GM15510 (cell line): ENCODE results near the gene RNF145.

Experiments
- POLR2A ChIP-seq: IDR thresholded peaks from 3 replicates; pipeline ENCODE4 v1.6.1; 2011; ENCODE audit warnings: borderline replicate concordance; ENCODE audit not compliant: insufficient read length; ENCODE audit errors: extremely low read depth

The RNF145 gene

GRCh38 chr5:159156426-159157238 lies 52.7 kb downstream of the RNF145 start:
- no peak for TF ChIP-seq POLR2A

- no peak for TF ChIP-seq POLR2A
Measured at GRCh38 chr5:159155960-159156359, 53.4 kb downstream of the RNF145 start.

- no peak for TF ChIP-seq POLR2A
Measured at GRCh38 chr5:159152876-159153275, 56.5 kb downstream of the RNF145 start.

DNA sequence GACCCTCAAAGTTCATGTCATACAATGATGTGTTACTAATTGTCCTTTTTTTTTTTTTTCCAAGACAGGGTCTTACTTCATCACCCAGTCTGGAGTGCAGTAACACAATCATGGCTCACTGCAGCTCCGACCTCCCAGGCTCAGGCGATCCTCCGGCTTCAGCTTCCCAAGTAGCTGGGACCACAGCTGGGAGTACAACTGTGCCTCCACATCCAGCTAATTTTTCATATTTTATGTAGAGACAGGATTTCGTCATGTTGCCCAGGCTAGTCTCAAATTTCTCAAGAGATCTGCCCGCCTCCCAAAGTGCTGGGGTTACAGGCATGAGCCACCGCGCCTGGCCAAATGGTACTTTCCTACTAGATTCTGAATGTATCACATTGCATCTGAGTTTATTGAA lies 60.3 kb downstream of the RNF145 start:
- no peak for TF ChIP-seq POLR2A

GRCh38 chr5:159147976-159148375 lies 61.4 kb downstream of the RNF145 start:
- TF ChIP-seq POLR2A = no peak

DNA sequence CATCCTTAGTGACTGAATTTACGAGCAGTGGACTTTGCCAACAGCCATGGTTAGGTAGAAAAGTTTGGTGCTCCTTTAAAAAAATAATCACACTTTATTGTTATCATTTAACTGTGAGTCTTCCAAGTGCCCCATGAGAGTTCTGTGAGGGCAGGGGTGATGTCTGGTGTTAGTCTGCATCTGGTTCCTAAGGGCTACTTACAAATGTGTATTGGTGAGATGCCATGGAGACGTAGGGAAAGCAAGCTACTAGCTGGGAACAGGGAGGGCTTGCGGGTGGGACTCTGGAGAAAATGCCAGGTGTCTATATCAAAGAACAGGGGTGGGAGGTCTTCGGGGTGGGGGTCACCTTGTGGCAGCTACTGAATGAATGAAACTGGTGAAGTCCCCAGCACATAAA lies 62.5 kb downstream of the RNF145 start:
- no peak for TF ChIP-seq POLR2A

DNA sequence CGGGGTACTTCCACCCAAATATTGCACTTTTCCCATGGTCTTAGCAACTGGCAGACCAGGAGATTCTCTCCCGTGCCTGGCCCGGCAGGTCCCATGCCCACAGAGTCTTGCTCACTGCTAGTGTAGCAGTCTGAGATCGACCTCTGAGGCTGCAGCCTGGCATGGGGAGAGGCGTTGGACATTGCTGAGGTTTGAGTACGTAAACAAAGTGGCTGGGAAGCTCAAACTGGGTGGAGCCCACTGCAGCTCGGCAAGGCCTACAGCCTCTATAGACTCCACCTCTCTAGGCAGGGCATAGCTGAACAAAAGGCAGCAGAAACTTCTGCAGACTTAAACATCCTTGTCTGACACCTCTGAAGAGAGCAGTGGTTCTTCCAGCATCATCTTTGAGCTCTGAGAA lies 69.6 kb downstream of the RNF145 start:
- no peak for TF ChIP-seq POLR2A

- no peak for TF ChIP-seq POLR2A
Measured at GRCh38 chr5:159135896-159136531, 73.3 kb downstream of the RNF145 start.

DNA sequence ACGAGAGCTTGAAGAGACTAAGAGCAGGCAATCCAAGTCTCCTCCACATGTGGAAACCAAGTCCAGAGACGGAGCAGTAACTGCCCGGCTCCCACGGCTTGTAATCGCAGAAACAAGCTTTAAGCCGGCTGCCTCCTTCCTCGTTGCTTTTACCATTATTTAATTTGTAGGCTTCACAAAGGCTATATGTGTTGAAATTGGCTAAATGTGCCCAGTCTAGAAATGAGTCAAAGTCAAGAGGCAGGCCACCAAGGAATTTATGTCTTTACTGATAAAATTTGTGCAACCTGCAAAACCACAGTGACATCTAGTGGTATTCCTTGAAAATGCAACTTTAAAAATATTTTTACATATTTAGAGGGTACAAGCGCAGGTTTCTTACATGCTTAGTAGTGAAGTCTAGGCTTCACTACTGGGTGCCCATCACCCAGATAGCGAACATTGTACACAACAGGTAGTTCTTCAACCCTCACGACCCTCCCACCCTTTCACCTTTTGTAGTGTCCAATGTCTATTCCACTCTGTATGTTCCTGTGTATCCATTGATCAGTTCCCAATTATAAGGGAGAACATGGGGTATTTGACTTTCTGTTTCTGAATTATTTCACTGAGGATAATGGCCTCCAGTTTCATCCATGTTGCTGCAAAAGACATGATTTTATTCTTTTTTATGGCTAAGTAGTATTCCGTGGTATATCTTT lies 76.2 kb downstream of the RNF145 start:
- TF ChIP-seq POLR2A = no peak

GRCh38 chr5:159132429-159133040 lies 76.8 kb downstream of the RNF145 start:
- no peak for TF ChIP-seq POLR2A

- TF ChIP-seq POLR2A = no peak
Measured at GRCh38 chr5:159131951-159132350, 77.4 kb downstream of the RNF145 start.

GRCh38 chr5:159130871-159131270 lies 78.5 kb downstream of the RNF145 start:
- TF ChIP-seq POLR2A = no peak

GRCh38 chr5:159128070-159128541 lies 81.2 kb downstream of the RNF145 start:
- no peak for TF ChIP-seq POLR2A

GRCh38 chr5:159123700-159124099 lies 85.7 kb downstream of the RNF145 start:
- TF ChIP-seq POLR2A = no peak

- TF ChIP-seq POLR2A = no peak
Measured at GRCh38 chr5:159123189-159123588, 86.2 kb downstream of the RNF145 start.
